HG02884 (cell line): ENCODE measurements around the gene PGA5.

Source experiments
- ATAC-seq: cut with Tn5 transposase; IDR thresholded peaks from one replicate; pipeline ENCODE4 v1.9.1; 2021; ENCODE audit warnings: mild to moderate bottlenecking, moderate library complexity; ENCODE audit not compliant: unreplicated experiment

The PGA5 gene

GRCh38 chr11:61265357-61265756 is 24.4 kb downstream of the PGA5 start:
- no peak for ATAC-seq

GRCh38 chr11:61266602-61267001 is 25.6 kb downstream of the PGA5 start:
- ATAC-seq: no peak

- ATAC-seq: no peak
Observed at GRCh38 chr11:61267437-61267841, 26.5 kb downstream of the PGA5 start.

GRCh38 chr11:61268588-61269250 is 27.7 kb downstream of the PGA5 start:
- no peak for ATAC-seq

GRCh38 chr11:61270354-61271076 is 29.5 kb downstream of the PGA5 start:
- ATAC-seq: no peak

GRCh38 chr11:61272731-61273130 is 31.8 kb downstream of the PGA5 start:
- ATAC-seq: no peak

GRCh38 chr11:61273178-61274078 is 32.5 kb downstream of the PGA5 start:
- ATAC-seq: no peak

- ATAC-seq: no peak
Observed at GRCh38 chr11:61274084-61274483, 33.1 kb downstream of the PGA5 start.

- ATAC-seq: no peak
Observed at GRCh38 chr11:61275191-61275590, 34.2 kb downstream of the PGA5 start.

- ATAC-seq: no peak
Observed at GRCh38 chr11:61277186-61278000, 36.4 kb downstream of the PGA5 start.

GRCh38 chr11:61278001-61278470 is 37.1 kb downstream of the PGA5 start:
- ATAC-seq: no peak

- ATAC-seq: no peak
Observed at GRCh38 chr11:61279934-61280659, 39.1 kb downstream of the PGA5 start.

- no peak for ATAC-seq
Observed at GRCh38 chr11:61280883-61281580, 40.1 kb downstream of the PGA5 start.

GRCh38 chr11:61281581-61282250 is 40.7 kb downstream of the PGA5 start:
- no peak for ATAC-seq

- ATAC-seq: no peak
Observed at GRCh38 chr11:61283613-61284012, 42.6 kb downstream of the PGA5 start.

GRCh38 chr11:61287338-61287977 is 46.5 kb downstream of the PGA5 start:
- no peak for ATAC-seq

GRCh38 chr11:61290905-61291690 is 50.1 kb downstream of the PGA5 start:
- no peak for ATAC-seq
